Activated CD4-positive, alpha-beta T cell treated with anti-CD3 and anti-CD28 coated beads, Interleukin-2, amount 50 U/mL, for 16 hours (primary cell): ENCODE results near the gene MMP17.

Source experiments
- DNase-seq: peaks from one replicate; pipeline ENCODE4 v3.0.0-alpha.2; 2020

MMP17 gene

GRCh38 chr12:131830914-131831571 is 2.9 kb downstream of the MMP17 start:
- DNase-seq = no peak

GRCh38 chr12:131831635-131832041 is 3.4 kb downstream of the MMP17 start:
- DNase-seq = no peak

DNA sequence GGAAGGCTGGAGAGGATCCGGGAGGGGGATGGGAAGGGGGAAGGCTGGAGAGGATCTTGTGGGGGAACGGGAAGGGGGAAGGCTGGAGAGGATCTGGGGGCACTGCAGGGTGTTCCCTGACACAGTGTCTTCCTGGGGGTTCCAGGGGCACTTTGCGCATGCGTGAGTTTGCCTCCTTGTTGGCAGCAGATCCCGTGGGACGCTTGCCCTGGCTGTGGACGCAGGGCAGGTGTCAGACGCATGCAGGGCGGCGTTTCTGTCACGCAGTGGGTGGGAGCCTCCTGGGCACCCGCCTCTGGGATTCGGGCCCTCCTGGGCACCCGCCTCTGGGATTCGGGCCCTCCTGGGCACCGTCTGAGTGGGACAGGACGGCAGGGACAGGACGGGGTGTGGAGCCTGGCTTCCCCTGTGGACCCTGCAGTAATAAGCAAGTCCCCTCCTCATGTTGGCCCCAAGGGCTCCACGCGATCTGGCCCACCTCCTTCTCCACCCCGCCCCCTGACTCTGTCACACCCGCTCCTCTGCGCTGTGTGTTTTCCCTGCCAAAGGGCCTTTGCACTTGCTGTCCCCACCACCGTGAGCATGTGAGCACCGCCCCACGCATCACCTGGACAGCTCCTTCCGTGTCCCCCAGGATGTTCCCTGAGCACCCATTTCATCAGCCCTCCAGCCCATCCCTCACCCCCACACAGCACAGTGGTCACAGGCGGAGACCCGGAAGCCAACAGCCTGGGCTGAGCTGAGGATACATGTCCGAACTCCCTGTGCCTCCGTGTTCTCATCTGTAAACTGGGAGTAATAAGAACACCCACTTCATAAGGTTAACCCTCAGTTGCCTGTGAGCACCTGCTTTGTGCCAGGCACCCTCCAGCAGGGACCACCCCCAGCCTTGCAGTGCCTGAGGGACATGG is 4.4 kb downstream of the MMP17 start:
- no peak for DNase-seq

DNA sequence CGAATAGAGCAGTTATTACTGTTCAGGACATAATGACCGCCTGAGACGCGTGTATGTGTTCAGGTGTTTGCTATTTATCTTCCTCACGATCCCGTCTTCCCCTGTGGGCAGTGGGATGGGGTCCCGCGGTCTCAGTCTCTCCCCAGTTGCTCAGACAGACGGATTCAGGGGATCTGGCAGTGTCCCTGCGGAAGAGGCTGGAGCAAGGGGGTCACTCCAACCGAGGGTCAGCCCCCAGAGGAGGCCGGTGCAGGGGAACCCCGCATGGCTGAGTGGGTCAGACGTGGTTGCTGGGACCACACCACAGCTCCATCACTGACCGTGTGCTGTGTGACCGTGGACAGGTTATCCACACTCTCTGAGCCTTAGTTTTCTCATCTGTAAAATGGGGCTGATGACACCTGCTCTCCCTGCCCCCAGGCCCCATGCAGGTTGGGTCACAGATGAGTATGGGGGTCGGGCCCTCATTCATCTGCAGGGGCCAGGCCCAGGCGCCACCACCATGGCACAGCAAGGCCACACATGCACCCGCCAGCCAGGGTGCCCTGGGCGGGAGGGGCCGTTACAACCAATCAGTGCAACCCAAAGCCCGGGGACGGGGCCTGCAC is 5.2 kb downstream of the MMP17 start:
- no peak for DNase-seq

GRCh38 chr12:131833896-131834641 is 5.9 kb downstream of the MMP17 start:
- no peak for DNase-seq

GRCh38 chr12:131834798-131835615 is 6.8 kb downstream of the MMP17 start:
- DNase-seq = no peak

GRCh38 chr12:131835616-131836171 is 7.5 kb downstream of the MMP17 start:
- DNase-seq = no peak

GRCh38 chr12:131836193-131836592 is 8.0 kb downstream of the MMP17 start:
- DNase-seq = no peak

GRCh38 chr12:131836714-131837397 is 8.7 kb downstream of the MMP17 start:
- no peak for DNase-seq

- no peak for DNase-seq
Measured at GRCh38 chr12:131840643-131841416, 12.6 kb downstream of the MMP17 start.

DNA sequence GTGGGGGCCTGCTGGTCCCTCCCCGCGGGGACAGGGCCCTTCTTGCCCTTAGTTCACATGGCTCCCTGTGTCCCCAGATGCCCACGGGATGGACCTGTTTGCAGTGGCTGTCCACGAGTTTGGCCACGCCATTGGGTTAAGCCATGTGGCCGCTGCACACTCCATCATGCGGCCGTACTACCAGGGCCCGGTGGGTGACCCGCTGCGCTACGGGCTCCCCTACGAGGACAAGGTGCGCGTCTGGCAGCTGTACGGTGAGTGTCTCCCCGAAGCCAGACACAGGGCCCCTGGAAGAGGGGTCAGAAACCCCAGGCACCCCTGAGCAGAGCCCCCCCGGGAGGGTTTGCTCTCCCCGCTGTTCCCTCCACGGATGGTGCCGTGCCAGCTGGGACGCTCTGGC is 13.4 kb downstream of the MMP17 start:
- DNase-seq = no peak

DNA sequence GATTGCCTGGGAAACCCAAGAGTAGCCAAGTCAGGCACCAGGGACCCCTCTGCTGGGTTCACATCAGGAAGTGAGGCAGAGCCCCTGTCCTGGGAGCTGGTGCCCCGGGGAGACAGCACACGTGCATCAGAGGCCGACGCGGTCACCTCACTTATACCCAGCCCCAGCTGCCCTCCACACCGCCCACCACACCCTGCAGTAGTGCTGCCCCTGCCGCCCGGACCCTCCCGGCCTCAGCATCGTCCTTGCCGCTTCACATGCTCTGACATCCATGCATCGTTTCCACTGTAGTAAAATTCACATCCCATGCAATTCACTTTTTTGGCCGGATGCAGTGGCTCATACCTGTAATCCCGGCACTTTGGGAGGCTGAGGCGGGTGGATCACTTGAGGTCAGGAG is 14.0 kb downstream of the MMP17 start:
- DNase-seq = no peak

GRCh38 chr12:131843527-131843926 is 15.3 kb downstream of the MMP17 start:
- DNase-seq = no peak

DNA sequence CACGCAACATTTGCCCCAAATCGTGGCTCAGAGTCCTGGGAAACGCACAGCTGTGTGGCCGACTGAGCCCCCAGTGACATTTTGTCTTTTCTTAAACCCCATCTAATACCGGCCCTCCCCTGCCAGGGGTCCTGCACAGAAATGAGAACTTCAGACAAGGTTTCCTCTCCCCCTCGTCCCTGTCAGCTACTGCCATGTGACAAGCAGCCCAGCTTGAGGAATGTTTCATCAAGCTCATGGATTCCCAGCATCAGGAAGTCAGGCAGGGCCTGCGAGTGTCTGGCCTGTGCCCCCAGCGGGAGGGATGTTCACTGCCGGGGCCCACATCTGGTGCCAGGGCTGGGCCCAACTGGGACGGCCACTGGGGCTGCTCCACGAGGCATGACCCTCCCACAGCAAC is 15.9 kb downstream of the MMP17 start:
- DNase-seq = no peak

- no peak for DNase-seq
Measured at GRCh38 chr12:131844656-131845055, 16.5 kb downstream of the MMP17 start.

GRCh38 chr12:131845121-131845520 is 16.9 kb downstream of the MMP17 start:
- DNase-seq = no peak

- DNase-seq = no peak
Measured at GRCh38 chr12:131847456-131847855, 19.3 kb downstream of the MMP17 start.

DNA sequence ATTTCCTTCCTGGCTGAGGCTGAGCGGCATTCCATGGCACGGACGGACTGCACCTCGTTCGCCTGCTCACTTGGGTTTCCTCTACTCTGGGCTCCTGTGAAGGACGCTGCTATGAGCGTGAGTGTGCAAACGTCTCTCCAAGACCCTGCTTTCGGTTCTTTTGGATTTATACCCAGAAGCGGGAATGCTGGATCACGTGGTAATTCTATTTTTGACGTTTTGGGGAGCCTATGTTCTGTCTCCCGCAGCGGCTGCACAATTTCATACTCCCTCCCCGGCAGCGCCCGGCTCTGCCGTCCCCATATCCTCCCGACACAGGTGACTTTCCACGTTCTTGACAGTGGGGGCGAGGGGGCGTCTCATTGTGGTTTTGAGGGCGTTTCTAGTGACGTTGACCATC is 20.6 kb downstream of the MMP17 start:
- no peak for DNase-seq

- DNase-seq = no peak
Measured at GRCh38 chr12:131849700-131850553, 21.7 kb downstream of the MMP17 start.
